ENCODE data around the gene ZNF829.

Gene ZNF829

DNA sequence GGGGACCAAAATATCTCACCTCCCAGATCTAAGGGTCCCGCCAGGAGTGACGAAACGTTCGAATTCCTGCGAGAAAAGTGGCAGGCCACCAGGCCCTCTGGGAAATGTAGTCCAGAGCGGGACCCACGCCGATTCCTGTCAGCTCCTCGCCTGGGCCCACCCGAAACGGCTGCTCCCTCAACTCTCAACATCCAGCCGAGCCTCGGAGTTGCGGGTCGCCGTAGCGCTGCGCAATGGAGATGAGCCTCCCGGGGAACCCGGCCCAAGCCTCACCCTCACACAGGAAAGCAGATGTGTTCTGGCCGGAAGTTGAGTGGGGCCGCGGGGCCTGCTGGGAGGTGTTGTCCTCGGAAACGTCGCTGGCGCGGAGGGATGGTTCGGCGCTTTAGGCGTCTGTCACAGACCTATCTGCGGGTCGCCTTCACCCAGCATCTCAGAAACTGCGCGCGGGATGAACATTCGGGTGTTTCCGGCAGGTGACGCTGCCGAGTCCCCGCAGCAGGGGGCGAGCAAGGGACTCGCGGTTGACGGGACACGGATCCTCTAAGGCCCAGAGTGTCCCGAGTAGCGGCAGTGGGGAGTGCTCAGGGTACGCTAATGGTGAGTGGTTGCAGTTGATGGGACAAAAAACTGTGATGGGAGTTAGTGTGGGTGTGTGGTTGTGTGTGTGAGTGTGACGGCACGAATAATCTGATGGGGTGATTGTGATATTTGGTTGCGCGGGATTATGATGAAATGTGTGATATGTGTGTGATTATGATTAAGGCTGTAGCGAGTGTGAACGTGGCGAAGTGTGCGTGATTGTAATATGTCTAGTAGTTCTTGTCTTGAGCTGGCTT is at the start of gene ZNF829, which contains the start of gene ZNF568:
Gene ZNF829, minus strand, starts transcription at position 300 of the 839 bp plus-strand sequence. CDS start 1,124 bp downstream, outside the sequence.
Gene ZNF568, plus strand, starts transcription at position 341 of the 839 bp plus-strand sequence. CDS start 6,439 bp downstream, outside the sequence.
- no peak for DNase-seq

- DNase-seq = peak; percentile 8
Measured at GRCh38 chr19:36963280-36963679, 47.2 kb upstream of the ZNF829 start.

- DNase-seq = no peak
Measured at GRCh38 chr19:36962346-36962745, 46.3 kb upstream of the ZNF829 start.

DNA sequence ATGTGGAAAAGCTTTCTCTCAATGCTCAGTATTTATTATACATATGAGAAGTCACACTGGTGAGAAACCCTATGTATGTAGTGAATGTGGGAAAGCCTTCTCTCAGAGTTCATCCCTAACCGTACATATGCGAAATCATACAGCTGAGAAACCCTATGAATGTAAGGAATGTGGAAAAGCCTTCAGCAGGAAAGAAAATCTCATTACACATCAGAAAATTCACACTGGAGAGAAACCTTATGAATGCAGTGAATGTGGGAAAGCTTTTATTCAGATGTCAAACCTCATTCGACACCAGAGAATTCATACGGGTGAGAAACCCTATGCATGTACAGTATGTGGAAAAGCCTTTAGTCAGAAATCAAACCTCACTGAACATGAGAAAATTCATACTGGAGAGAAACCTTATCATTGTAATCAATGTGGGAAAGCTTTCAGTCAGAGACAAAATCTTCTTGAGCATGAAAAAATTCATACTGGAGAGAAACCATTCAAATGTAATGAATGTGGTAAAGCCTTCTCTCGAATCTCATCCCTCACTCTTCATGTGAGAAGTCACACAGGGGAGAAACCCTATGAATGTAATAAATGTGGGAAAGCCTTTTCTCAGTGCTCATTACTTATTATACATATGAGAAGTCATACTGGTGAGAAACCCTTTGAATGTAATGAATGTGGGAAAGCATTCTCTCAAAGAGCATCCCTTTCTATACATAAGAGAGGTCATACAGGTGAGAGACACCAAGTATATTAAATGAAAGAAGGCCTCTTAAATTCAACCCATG is 34.4 kb upstream of the ZNF829 start:
- no peak for DNase-seq

- no peak for DNase-seq
Measured at GRCh38 chr19:36939153-36939552, 23.1 kb upstream of the ZNF829 start.

DNA sequence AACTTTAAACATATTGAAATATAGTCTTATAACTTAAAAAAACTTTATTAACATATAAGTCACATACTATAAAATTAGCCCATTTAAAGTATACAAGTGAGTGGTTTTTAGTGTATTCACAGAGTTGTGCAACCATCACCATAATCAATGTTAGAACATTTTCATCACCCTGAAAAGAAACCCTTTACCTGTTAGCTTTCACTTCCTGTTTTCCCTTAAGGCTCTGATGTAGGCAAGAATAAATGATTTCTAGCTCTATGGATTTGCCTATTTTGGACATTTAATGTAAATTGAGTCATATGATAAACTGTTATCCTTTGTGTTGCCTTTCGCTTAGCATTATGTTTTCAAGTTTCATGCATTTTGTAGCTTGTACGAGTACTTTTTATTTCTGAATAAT is 15.6 kb upstream of the ZNF829 start:
- no peak for DNase-seq

DNA sequence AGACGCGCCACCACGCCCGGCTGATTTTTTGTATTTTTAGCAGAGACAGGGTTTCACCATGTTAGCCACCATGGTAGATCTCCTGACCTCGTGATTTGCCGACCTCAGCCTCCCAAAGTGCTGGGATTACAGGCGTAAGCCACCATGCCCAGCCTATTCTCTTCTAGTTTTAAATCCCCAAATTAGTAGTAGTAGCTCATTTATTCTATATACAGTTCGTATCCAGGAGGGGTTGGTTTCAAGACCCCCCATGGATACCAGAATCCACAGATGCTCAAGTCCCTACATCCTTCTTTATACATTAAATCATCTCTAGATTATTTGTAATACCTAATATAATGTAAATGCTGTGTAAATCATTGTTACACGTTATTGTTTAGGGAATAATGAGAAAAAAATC is 2.0 kb upstream of the ZNF829 start:
- DNase-seq = no peak

- DNase-seq = no peak
Measured at GRCh38 chr19:36916991-36917390, 900 bp upstream of the ZNF829 start.

DNA sequence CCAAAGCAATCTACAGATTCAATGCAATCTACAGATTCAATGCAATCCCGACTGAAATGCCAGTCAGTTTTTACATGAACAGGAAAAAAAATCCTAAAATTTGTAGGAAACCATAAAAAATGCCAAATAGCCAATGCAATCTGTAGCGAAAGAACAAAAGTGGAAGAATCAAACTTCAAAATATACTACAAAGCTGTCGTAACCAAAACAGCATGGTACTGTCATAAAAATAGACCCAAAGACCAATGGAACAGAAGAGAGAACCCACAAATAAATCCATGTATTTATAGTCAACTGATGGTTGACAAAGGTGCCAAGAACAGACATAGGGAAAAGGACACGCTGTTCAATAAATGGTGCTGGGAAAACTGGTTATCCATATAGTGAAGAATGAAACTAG is 17.7 kb downstream of the ZNF829 start:
- DNase-seq = no peak

GRCh38 chr19:36894849-36895383 is 21.2 kb downstream of the ZNF829 start:
- no peak for DNase-seq

GRCh38 chr19:36891768-36892357 is 24.2 kb downstream of the ZNF829 start:
- no peak for DNase-seq

DNA sequence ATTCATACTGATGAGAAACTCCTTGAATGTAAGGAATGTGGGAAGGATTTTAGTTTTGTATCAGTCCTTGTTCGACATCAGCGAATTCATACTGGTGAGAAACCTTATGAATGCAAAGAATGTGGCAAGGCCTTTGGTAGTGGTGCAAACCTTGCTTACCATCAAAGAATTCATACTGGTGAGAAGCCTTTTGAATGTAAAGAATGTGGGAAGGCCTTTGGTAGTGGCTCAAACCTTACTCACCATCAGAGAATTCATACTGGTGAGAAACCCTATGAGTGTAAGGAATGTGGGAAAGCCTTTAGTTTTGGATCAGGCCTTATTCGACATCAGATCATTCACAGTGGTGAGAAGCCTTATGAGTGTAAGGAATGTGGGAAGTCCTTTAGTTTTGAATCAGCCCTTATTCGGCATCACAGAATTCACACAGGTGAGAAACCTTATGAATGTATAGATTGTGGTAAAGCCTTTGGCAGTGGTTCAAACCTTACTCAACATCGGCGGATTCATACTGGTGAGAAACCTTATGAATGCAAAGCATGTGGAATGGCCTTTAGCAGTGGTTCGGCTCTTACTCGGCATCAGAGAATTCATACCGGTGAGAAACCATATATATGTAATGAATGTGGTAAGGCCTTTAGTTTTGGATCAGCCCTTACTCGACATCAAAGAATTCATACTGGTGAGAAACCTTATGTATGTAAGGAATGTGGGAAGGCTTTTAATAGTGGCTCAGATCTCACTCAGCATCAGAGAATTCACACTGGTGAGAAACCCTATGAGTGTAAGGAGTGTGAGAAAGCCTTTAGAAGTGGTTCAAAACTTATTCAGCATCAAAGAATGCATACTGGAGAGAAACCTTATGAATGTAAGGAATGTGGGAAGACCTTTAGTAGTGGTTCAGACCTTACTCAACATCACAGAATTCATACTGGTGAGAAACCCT is 38.8 kb downstream of the ZNF829 start:
- no peak for DNase-seq

DNA sequence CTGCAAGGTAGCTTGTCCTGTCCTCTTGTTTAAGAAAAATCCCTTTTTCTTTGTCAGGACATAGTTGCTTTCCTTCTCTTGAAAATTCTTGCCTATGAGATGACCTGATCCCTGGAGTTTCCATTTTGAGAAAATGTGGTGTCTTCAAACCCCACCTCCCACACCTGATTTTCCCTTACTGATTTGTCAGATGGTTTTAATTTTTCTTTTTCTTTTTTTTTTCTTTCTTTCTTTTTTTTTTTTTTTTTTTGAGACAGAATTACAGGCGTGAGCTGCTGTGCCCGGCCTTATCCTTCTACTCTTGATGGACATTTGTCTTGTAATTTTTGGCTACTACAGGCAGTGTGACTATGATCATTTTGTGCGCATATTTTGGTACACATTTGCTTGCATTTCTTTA is 64.2 kb downstream of the ZNF829 start:
- DNase-seq = no peak

DNA sequence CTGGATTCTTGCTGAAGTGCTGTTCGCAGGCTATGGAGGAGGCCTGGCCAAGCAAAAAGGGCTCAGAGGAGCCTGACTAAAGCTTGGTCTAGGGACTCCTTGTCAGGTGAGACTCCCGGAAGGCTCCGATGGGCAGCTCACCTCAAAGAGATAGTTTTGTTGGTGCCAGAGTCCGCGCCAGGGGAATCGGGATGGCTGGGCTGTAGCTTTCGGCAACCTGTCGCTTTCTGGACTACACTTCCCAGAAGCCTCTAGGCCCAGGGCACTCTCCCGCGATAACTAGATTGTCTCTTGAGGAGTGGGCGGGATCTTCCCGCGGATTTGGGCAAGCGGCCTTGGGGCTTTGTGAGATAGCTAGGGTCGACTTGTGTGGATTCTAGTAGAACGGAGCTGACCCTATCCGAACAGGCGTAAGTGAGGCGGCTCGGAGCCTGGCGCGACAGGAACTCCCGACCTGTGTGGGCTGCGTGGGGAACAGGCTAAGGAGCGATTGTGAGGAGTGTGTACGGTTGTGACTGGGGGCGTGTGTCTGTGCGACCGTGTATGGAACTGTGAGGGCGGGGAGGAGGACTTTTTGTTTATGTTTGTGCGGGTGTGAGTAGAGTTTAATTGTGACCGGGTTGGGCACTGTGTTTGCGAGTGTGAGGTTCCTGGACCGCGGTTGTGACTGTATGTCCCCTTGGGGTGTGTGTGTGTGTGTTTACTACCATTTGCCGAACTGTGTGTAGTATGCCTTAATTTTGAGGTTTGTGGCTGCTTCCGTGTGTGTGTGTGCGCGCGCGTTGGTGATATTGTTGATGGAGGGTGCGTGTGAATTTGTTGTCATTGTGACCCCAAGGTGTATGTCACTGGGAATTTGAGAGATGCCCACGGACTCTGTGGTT is 65.3 kb downstream of the ZNF829 start, which contains the start of gene ZNF345:
Gene ZNF345, plus strand, starts transcription at position 318 of the 884 bp plus-strand sequence. CDS start 25,955 bp downstream, outside the sequence.
- DNase-seq = peak; percentile 83

GRCh38 chr19:36849701-36850558 is 66.2 kb downstream of the ZNF829 start:
- peak; percentile 69 for DNase-seq

GRCh38 chr19:36847968-36848367 is 68.1 kb downstream of the ZNF829 start:
- no peak for DNase-seq

- DNase-seq = no peak
Measured at GRCh38 chr19:36838784-36839324, 77.2 kb downstream of the ZNF829 start.

Data from NCI-H1694 treated with DMSO at 0.1 percent for 48 hours (cell line).